ENCODE measurements around the gene PRAMEF12.
"Not testable (repeated sequence)": the region's sequence is repeated elsewhere in the genome, so short reads cannot be mapped to it uniquely, and the experiment has no call there.

PRAMEF12 gene

GRCh38 chr1:12773438-12773837 lies at the start of gene PRAMEF12:
PRAMEF12 (plus strand) TSS chr1:12773738; CDS start chr1:12774868, 1,130 bp downstream.
- Histone ChIP-seq H3K36me3 (ENCODE audit: control insufficient read depth, insufficient read depth, low read length) (no peaks in the 10 kb centered on the region), H3K4me3 (replicated peaks; ENCODE audit: low read depth, low read length) (no peak within 1 kb of the TSS), H3K27me3 (replicated peaks; ENCODE audit: control insufficient read depth, insufficient read depth, low read length) (no peaks in the 10 kb centered on the region; the same call in none of the 2 replicates)
- TF ChIP-seq, protein P1, sequence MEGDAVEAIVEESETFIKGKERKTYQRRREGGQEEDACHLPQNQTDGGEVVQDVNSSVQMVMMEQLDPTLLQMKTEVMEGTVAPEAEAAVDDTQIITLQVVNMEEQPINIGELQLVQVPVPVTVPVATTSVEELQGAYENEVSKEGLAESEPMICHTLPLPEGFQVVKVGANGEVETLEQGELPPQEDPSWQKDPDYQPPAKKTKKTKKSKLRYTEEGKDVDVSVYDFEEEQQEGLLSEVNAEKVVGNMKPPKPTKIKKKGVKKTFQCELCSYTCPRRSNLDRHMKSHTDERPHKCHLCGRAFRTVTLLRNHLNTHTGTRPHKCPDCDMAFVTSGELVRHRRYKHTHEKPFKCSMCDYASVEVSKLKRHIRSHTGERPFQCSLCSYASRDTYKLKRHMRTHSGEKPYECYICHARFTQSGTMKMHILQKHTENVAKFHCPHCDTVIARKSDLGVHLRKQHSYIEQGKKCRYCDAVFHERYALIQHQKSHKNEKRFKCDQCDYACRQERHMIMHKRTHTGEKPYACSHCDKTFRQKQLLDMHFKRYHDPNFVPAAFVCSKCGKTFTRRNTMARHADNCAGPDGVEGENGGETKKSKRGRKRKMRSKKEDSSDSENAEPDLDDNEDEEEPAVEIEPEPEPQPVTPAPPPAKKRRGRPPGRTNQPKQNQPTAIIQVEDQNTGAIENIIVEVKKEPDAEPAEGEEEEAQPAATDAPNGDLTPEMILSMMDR (IDR thresholded peaks at IDR 0.05; ENCODE audit: insufficient read depth, low read length, poor library complexity, severe bottlenecking): no peak
- DNase-seq (ENCODE audit: extremely low read depth, insufficient read length): no peak

GRCh38 chr1:12728391-12728790 lies 45.1 kb upstream of the PRAMEF12 start:
- no peak overlapping the region for H3K4me3 ChIP-seq (replicated peaks; ENCODE audit: low read depth, low read length)
- DNase-seq (ENCODE audit: extremely low read depth, insufficient read length): no peak
- no peaks in the 10 kb centered on the region for H3K36me3 ChIP-seq (ENCODE audit: control insufficient read depth, insufficient read depth, low read length)
- H3K27me3 ChIP-seq (replicated peaks; ENCODE audit: control insufficient read depth, insufficient read depth, low read length): no peaks in the 10 kb centered on the region; the same call in 1 of the 2 replicates
- TF ChIP-seq, protein P1 (IDR thresholded peaks at IDR 0.05; ENCODE audit: insufficient read depth, low read length, poor library complexity, severe bottlenecking): no peak

DNA sequence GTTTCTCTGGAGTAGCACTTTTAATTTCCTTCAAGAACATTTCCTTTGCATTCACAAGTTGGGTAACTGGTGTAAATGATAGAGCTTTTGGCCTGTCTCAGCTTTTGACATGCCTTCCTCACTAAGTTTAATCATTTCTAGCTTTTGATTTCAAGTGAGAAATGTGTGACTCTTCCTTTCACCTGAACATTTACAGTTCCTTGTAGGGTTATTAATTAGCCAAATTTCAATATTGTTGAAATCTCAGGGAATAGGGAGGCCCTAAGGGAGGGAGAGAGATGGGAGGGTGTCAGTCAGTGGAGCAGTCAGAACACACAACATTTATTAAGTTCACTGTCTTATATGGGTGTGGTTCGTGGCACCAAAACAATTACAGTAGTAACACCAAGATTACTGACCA lies 43.4 kb upstream of the PRAMEF12 start:
- TF ChIP-seq, protein P1 (IDR thresholded peaks at IDR 0.05; ENCODE audit: insufficient read depth, low read length, poor library complexity, severe bottlenecking): no peak
- H3K4me3 ChIP-seq (replicated peaks; ENCODE audit: low read depth, low read length): no peak overlapping the region
- DNase-seq (ENCODE audit: extremely low read depth, insufficient read length): no peak
- H3K36me3 ChIP-seq (ENCODE audit: control insufficient read depth, insufficient read depth, low read length): no peaks in the 10 kb centered on the region
- no peaks in the 10 kb centered on the region; the same call in 1 of the 2 replicates for H3K27me3 ChIP-seq (replicated peaks; ENCODE audit: control insufficient read depth, insufficient read depth, low read length)

DNA sequence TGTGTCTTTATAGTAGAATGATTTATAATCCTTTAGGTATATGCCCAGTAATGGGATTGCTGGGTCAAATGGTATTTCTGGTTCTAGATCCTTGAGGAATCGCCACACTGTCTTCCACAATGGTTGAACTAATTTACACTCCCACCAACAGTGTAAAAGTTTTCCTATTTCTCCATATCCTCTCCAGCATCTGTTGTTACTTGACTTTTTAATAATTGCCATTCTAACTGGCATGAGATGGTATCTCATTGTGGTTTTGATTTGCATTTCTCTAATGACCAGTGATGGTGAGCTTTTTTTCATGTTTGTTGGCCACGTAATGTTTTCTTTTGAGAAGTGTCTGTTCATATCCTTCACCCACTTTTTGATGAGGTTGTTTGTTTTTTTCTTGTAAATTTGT lies 42.5 kb upstream of the PRAMEF12 start:
- not testable (repeated sequence) for H3K36me3 ChIP-seq (ENCODE audit: control insufficient read depth, insufficient read depth, low read length); H3K4me3 ChIP-seq (replicated peaks; ENCODE audit: low read depth, low read length); DNase-seq (ENCODE audit: extremely low read depth, insufficient read length); H3K27me3 ChIP-seq (replicated peaks; ENCODE audit: control insufficient read depth, insufficient read depth, low read length)

GRCh38 chr1:12734651-12735050 lies 38.9 kb upstream of the PRAMEF12 start:
- TF ChIP-seq, protein P1 (IDR thresholded peaks at IDR 0.05; ENCODE audit: insufficient read depth, low read length, poor library complexity, severe bottlenecking): no peak
- no peak overlapping the region for H3K4me3 ChIP-seq (replicated peaks; ENCODE audit: low read depth, low read length)

DNA sequence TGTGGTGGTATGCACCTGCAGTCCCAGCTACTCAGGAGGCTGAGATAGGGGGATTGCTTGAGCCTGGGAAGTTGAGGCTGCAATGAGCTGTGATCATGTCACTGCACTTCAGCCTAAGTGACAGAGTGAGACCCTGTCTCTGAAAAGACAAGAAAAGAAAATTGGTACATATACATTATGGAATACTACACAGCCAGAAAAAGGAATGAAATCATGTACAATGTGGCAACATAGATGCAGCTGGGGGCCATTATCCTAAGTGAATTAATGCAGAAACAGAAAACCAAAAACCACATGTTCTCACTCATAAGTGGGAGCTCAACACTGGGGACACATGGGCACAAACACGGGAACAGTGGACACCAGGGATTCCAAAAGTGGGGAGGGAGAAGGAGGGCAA lies 34.6 kb upstream of the PRAMEF12 start:
- no peak overlapping the region for H3K4me3 ChIP-seq (replicated peaks; ENCODE audit: low read depth, low read length)
- no peaks in the 10 kb centered on the region for H3K27me3 ChIP-seq (replicated peaks; ENCODE audit: control insufficient read depth, insufficient read depth, low read length)
- TF ChIP-seq, protein P1 (IDR thresholded peaks at IDR 0.05; ENCODE audit: insufficient read depth, low read length, poor library complexity, severe bottlenecking): no peak
- H3K36me3 ChIP-seq (ENCODE audit: control insufficient read depth, insufficient read depth, low read length): no peaks in the 10 kb centered on the region
- no peak for DNase-seq (ENCODE audit: extremely low read depth, insufficient read length)

More at GRCh38 chr1:12734651-12735050, 38.9 kb upstream of the PRAMEF12 start:
- Histone ChIP-seq H3K27me3 (replicated peaks; ENCODE audit: control insufficient read depth, insufficient read depth, low read length) (no peaks in the 10 kb centered on the region), H3K36me3 (ENCODE audit: control insufficient read depth, insufficient read depth, low read length) (no peaks in the 10 kb centered on the region)
- DNase-seq (ENCODE audit: extremely low read depth, insufficient read length): no peak

Data from GM06990 (cell line).